HFFc6 (cell line): Measurements from ENCODE around the gene ULBP2. TPM values are rescaled to one million over a fixed set of nuclear protein-coding genes. Genes with fewer than 3 reads are reported as not detected.
A peak's percentile ranks its signal among the peaks of the same experiment; 100 is the strongest.
"Not testable (repeated sequence)": the region's sequence is repeated elsewhere in the genome, so short reads cannot be mapped to it uniquely, and the experiment has no call there.

Experiments used
- DNase-seq: peaks from one replicate; pipeline ENCODE4 v3.0.0-alpha.2; 2018
- H3K27ac Mint-ChIP-seq: 2 replicates; pipeline ENCODE4 v1.8.0; 2020; ENCODE audit warnings: mild to moderate bottlenecking, mixed read lengths
- H3K27me3 Mint-ChIP-seq: 2 replicates; pipeline ENCODE4 v1.8.0; 2021; ENCODE audit warnings: mild to moderate bottlenecking, moderate library complexity, mixed read lengths; ENCODE audit not compliant: insufficient read depth
- H3K36me3 Mint-ChIP-seq: 2 replicates; pipeline ENCODE4 v1.8.0; 2021; ENCODE audit warnings: low read depth, mixed read lengths
- H3K4me1 Mint-ChIP-seq: 2 replicates; pipeline ENCODE4 v1.8.0; 2020; ENCODE audit warnings: low read depth, mixed read lengths
- H3K4me3 Mint-ChIP-seq: 2 replicates; pipeline ENCODE4 v1.8.0; 2020; ENCODE audit warnings: mild to moderate bottlenecking, moderate library complexity, mixed read lengths
- H3K9me3 Mint-ChIP-seq: 2 replicates; pipeline ENCODE4 v1.8.0; 2020; ENCODE audit warnings: mild to moderate bottlenecking, mixed read lengths
- CTCF ChIP-seq: fragments of 200-600 bp; sonication (generic); IDR thresholded peaks from 2 replicates; pipeline ENCODE4 v1.5.0; 2021; ENCODE audit warnings: antibody characterized with exemption, mild to moderate bottlenecking
- total RNA-seq, 6 experiments: library from RNA; stranded (reverse); fragmentation: NEBNext Ultra II Directional; extraction: Animal tissue kit (Norgen Biotek cat#: 25700); gene quantifications; 2 replicates in 1 of 6; 3 replicates in 5 of 6; pipeline ENCODE4 v1.2.3, GENCODE V29; 2021

The ULBP2 gene
- total RNA-seq, 6 experiments from 2014 or later: 16.2 to 23.2 (median 19.4) TPM

- H3K4me3 Mint-ChIP-seq: peak overlapping the region; percentile 58
- H3K9me3 Mint-ChIP-seq, H3K36me3 Mint-ChIP-seq, DNase-seq, H3K27ac Mint-ChIP-seq: not testable (repeated sequence)
- peaks cover 13% of the 10 kb centered on the region for H3K4me1 Mint-ChIP-seq
- peaks cover 34% of the 10 kb centered on the region for H3K27me3 Mint-ChIP-seq
- peak; percentile 49 for TF ChIP-seq CTCF
Measured at GRCh38 chr6:149953934-149954327, 12.1 kb downstream of the ULBP2 start.

DNA sequence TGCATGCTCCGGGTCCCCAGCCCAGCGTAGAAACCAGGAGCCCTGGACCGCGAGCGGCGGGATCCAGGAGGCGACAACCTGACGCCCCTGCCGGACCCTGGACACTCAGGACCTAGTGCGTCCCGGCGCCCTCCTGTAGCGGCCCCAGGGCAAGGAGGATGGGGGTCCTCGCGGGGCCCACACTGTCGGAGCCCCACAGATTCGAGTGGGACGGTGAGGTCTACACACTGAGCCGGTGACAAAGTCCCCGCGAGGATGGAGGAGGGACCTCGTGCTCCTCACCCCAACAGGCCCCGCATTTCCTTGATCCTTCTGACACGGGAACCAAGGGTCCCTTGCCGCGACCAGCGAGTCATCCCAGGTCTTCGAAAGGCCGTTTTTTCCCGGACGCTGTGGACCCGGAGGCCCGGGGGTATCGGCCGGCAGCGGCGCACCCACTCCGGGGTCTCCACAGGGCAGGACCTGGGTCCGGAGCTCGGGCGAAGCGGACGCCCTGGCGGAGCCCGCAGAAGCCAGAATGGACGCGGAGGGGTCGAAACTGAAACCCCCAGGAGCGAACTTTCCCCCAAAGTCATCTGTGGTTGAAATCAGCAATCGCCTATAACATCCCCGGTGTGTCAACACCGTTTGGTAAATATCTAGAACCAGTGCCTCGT lies 12.6 kb downstream of the ULBP2 start:
- H3K27ac Mint-ChIP-seq, DNase-seq, H3K9me3 Mint-ChIP-seq, H3K36me3 Mint-ChIP-seq, H3K4me3 Mint-ChIP-seq: not testable (repeated sequence)
- Mint-ChIP-seq H3K4me1 (peaks cover 16% of the 10 kb centered on the region), H3K27me3 (peaks cover 34% of the 10 kb centered on the region)

- H3K27ac Mint-ChIP-seq, H3K9me3 Mint-ChIP-seq, DNase-seq, H3K36me3 Mint-ChIP-seq: not testable (repeated sequence)
- peaks cover 20% of the 10 kb centered on the region for H3K4me1 Mint-ChIP-seq
- H3K4me3 Mint-ChIP-seq: peak overlapping the region; percentile 78
- H3K27me3 Mint-ChIP-seq: peaks cover 34% of the 10 kb centered on the region
Measured at GRCh38 chr6:149954984-149955653, 13.3 kb downstream of the ULBP2 start.

GRCh38 chr6:149955654-149956317 lies 14.0 kb downstream of the ULBP2 start:
- H3K4me3 Mint-ChIP-seq, DNase-seq, H3K36me3 Mint-ChIP-seq, H3K27ac Mint-ChIP-seq, H3K9me3 Mint-ChIP-seq: not testable (repeated sequence)
- Mint-ChIP-seq H3K4me1 (peaks cover 20% of the 10 kb centered on the region), H3K27me3 (peaks cover 36% of the 10 kb centered on the region)

GRCh38 chr6:149958124-149958523 lies 16.3 kb downstream of the ULBP2 start:
- DNase-seq, H3K36me3 Mint-ChIP-seq, H3K4me3 Mint-ChIP-seq, H3K9me3 Mint-ChIP-seq, H3K27ac Mint-ChIP-seq: not testable (repeated sequence)
- peaks cover 26% of the 10 kb centered on the region for H3K4me1 Mint-ChIP-seq
- H3K27me3 Mint-ChIP-seq: peaks cover 29% of the 10 kb centered on the region

DNA sequence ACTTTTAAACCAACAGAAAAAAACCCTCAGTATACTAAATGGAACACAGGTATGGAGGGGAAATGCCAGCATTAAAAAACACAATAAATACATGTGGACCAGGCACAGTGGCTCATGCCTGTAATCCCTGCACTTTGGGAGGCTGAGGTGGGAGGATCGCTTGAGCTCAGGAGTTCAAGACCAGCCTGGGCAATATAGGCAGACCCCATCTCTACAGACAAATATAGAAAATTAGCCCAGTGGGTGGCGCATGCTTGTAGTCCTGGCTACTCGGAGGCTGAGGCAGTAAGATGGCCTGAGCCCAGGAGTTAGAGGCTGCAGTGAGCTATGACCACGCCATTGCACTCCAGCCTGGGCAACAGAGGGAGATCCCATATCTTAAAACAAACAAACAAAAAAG lies 18.0 kb downstream of the ULBP2 start:
- not testable (repeated sequence) for H3K9me3 Mint-ChIP-seq, H3K27ac Mint-ChIP-seq, H3K4me3 Mint-ChIP-seq, H3K36me3 Mint-ChIP-seq, DNase-seq
- H3K27me3 Mint-ChIP-seq: peaks cover 31% of the 10 kb centered on the region
- H3K4me1 Mint-ChIP-seq: peaks cover 35% of the 10 kb centered on the region

DNA sequence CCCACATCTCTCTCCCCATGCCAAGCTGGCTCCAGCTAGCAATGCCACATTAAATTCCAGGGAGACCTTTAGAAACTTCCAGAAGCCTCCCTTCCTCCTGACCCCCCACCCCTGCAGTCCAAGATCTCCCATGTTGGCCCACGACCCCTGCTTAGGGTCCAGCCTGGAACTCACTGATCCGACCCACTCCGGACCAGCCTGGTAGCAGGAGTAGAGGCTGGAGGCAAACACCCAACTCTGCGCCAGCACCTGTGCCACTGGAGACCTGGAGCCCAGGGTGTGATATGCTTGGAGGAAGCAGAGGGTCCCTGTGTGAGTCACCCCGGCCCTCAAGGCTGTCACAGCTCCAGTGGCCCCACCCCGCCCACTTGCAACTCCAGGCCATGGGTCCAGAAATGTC lies 18.7 kb downstream of the ULBP2 start:
- no peak overlapping the region for H3K27ac Mint-ChIP-seq
- no peak for TF ChIP-seq CTCF
- H3K36me3 Mint-ChIP-seq: peaks cover 8% of the 10 kb centered on the region
- H3K4me3 Mint-ChIP-seq: no peak overlapping the region
- H3K9me3 Mint-ChIP-seq: no peaks in the 10 kb centered on the region
- peaks cover 35% of the 10 kb centered on the region for H3K4me1 Mint-ChIP-seq
- no peak for DNase-seq
- peaks cover 28% of the 10 kb centered on the region for H3K27me3 Mint-ChIP-seq
